IPS-NIHi7 (cell line): Measurements from ENCODE around the gene ZNF641.

Source experiments
- DNase-seq: peaks from one replicate; pipeline ENCODE4 v3.0.0; 2012; ENCODE audit warnings: mixed read lengths; ENCODE audit errors: extremely low spot score

ZNF641 gene

DNA sequence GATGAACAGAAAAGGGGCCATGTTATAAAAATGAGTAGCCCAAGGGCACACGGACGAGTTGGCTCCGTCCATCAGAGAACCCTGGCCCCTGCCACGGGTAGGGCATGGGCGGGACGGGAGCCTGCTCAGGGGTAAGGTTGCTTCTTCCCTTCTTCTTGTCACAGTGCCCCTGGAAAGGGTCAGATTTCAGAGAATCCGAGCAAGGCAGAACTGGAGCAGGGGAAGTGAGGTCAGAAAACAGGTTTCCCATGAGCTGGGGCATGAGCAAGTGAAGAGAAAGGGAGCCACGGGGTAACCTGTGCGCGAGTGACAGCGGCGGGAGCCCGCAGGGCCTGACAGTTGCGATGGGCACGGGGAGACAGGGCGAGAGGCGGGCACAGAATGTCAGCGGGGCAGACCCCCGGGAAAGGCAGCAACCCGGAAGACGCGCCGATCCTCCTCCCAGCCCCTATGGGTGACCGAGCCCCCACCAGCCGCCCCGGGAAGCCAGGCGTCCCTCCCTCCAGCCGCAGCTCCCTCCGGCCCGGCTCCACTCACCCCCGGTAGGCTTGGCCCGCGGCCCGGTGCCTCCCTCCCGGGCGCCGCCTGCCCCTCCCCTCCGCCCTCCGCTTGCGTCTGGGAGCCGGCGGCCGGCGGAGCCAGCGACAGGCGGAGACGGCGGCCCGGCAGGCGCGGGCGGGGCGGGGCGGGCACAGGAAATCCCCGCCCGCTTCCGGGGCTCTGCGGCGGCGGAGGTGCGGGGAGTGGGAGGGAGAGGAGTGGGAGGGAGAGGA lies at the start of gene ZNF641:
TSS of gene ZNF641 (minus strand) at position 671 of the 773 bp plus-strand sequence. CDS start 2,829 bp downstream, outside the sequence.
- peak; percentile 89 for DNase-seq

DNA sequence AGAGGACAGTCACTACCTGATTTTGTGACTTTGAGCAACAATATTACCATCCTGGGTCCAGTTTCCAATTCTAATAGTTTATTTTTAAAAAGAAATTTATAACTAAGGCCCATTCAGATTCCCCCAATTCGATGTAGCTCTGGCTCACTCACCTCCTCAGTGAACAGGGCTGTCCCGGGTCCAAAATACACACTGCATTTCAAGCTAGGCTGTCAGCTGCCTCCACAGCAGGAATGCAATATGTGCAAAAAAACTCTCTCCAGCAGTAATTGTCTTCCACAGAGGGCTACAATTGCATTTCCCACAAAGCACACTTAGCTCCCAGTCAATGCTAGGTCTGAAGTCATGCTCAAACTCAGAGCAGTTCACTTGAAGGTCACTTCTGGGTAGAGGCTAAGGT lies 39.3 kb upstream of the ZNF641 start:
- no peak for DNase-seq

DNA sequence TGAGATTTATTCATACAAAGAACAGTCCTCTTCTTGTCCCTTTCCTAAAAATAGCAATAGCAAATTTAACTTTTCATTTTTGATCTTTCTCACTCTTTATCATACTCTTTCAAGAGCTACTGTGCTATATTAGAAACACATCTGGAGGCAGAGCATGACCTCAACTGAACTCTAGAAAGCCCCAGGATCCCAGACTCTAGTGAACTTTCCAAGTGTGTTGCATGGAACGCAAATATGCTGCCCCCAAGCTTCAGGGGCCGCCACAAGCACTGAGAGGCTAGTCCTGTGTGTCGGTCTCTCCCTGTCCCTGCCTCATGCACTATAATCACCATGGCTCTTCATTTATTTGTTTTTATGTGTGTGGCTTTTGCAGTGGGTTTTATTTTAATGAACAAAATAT lies 38.7 kb upstream of the ZNF641 start:
- no peak for DNase-seq

DNA sequence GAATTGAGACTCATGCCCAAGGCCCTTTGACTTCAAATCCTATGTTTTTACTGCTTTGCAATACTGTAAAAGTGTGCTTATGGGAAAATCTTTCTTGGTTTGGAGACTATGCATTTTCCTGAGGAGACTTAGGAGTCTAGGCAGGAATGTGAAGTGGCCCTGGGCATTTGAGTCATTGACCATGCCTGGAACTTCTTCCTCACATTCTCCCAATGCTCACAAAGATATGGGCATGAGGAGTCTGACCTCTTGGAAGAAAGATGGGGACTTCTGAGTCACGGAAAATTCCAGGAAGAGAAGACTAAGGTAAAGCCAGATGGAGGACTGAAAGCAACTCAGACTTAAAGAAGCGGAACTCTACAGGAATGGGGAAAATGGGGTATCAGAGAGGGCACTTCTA lies 38.2 kb upstream of the ZNF641 start:
- no peak for DNase-seq

DNA sequence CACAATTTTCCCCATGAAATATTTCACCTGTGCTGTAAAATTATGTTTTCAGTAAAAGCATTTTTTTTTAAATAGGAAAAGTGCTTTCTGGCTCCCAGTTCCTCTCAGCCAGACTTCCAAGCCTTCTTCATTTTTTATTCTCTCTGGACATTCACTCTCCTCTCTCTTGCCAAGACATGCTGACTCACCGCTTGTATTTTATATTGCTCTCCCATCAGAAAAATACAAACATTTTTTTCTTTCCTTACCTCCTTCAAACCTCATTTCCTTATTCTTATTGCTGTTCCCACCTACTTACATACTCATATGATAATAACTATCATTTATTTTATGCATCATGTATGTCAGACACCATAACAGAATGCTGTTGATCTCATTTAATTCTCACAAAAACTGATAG lies 37.7 kb upstream of the ZNF641 start:
- DNase-seq = no peak

DNA sequence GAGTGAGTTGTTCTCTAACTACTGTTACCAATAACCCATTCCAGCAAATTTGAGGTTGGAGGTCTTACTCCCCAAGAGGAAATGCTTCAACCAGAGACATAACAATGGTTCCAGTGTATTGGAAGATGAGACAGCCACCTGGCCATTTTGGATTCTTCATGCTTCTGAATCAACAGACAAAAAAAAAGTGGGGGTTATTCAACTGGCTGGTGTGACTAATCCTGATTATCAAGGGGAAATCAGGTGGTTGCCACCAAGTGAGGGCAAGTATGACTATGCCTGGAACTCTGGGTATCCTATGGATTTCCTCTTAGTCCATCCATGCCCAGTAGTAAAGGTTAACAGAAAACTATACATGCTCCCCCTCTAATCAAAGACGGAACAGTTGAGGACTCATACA lies 29.9 kb upstream of the ZNF641 start:
- no peak for DNase-seq

DNA sequence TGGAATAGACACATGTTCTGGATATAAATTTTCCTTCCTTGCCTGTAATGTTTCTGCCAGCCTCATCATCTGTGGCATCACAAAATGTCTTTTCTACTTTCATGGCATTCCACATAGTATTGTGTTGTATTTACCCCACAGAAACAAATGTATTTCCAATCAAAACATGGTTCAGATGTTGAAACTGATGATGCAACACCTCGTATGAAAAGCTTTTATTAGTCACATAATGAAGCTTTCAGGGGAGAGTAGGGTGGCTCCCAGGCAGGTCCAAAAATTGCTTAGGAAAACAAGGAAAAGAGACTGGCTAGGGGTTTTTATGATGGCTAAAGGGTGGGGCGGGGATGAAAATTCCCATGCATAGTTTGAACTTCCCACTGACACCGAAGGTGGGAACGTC lies 29.1 kb upstream of the ZNF641 start:
- no peak for DNase-seq

DNA sequence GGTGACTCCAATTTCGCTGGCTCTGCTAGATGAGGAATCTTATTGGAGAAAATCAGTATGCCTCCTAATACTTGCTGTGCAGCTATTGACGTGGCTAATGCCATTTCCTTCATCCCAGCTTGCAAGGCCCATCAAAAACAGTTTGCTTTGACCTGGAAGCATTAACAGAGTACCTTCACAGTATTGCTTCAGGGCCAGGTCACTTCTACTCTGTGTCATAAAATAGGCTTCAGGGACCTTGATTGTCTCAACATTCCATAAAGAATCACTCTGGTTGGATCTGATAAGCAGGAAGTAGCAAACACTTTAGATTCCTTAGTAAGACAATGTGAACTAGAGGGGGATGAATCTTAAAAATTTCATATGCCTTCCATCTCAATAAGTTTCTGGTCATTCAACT lies 26.9 kb upstream of the ZNF641 start:
- no peak for DNase-seq

DNA sequence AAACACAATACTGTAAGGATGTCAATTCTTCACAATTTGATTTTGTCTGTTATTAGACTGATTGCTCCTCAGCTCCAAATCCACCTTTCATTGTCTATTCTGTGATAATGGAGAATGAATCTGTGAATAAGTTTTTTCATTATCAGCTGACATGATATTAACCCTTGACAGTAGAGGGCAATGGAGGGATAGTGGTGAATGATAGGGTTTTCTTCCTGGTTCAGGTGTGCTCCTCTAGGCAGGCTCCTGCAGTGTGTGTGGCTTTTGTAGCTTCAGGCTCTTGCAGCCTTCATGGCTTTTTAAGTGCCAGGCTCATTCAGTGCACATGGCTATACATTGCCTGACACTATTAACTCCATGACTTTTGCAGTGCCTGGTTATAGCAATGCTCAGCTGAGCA lies 23.4 kb upstream of the ZNF641 start:
- DNase-seq = no peak

DNA sequence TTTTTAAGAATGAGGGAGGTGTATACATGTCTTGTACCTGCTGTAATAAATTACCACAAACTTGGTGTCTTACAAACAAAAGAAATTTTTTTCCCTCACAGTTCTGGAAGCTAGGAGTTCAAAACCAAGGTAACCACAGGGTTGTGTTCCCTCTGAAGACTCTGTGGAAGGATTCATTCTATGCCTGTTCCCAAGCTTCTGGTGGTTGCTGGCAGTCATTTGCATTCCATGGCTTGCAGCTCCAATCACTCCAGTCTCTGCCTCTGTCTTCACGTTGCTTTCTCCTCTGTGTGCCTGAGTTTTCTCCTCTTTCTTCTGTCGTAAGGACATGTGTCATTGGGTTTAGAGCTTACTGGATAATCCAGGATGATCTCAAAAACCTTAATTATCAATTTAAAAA lies 15.4 kb upstream of the ZNF641 start:
- DNase-seq = no peak

DNA sequence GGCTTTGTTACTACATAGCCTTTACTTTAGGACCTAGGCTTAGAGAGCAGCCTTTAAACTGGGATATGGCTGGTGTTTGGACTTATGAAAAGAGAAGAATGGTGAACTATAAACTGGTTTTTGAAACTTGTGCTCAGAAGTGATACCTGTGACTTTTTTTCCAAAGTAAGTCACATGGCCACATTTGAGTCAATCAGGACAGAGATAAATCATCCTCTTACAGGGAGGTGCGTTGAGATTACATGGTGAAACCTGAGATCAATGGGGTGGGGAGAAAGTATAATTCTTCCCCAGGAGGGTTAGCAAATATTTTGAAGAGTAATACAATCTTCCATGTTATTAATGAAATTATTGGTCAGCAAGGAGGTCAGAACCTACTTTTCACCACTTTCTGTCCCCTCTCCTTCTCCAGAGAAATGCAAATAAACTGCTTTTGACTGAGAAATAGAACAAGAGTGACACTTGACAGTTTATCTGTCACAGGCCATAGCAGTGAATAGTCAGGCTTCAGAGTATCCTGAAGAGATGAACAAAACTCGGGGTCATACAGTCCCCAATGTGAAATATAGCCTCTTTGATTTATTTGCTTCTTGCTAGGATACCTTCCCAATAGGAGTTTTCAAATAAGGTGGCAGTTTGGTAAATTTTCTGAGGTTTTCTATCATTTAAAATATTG lies 11.1 kb upstream of the ZNF641 start:
- no peak for DNase-seq

DNA sequence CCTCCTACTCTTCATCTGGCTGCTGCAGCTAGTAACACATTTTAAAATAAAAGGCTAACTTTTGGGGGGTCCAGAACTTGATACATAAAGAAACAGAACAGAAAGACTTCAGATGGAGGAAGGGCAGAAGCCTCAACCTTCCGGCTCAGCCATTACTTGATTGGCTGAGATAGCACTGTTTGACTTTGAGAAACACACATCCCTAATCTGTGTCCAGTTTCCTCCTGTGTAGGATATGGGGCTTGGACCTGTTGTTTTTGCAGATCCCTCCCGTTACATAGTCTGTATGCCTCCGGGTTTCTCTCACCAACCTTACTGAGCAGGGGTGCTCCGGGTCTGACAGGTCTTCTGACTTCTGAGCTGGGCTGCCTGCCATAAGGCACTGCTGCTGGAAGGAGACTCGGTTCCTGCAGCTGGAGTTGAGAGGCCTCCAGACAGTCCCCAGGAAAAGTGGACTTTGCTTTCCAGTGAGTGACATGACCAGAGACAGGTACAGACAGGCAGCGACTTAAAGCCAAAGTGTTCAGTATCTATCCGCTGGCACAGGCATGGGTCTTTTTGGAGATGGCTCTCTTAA lies 8.3 kb upstream of the ZNF641 start:
- DNase-seq = no peak

DNA sequence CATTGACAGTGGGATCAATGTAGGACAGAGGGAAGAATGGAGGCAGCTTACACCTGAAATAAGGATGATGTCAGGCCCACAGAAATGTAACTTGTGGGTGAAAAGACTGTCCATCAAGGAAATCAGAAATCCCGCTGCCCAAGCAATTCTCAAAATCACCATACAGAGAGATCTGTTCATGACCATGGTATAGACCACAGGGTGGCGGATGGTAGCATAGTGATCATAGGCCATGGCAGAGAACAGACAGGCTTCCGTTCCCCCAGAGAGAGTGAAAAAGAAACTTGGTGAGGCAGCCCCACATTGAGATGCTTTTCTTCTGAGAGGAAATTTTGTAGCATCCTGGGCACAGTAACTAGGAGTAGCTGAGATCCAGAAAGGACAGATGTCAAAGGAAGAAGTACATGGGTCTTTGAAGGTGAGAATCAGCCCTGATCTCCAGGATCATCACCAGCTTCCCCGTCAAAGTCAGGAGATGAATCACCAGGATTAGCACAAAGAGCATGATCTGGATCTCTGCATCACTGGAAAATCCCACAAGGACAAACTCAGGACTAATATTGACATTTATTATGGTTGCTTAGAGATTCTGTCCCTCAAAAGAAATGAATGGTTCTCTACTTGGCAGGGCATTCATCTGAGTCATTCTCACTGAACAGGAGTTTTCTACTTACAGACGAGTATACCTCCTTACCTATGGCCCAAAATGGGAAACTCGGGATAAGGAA lies 5.5 kb upstream of the ZNF641 start:
- DNase-seq = no peak

DNA sequence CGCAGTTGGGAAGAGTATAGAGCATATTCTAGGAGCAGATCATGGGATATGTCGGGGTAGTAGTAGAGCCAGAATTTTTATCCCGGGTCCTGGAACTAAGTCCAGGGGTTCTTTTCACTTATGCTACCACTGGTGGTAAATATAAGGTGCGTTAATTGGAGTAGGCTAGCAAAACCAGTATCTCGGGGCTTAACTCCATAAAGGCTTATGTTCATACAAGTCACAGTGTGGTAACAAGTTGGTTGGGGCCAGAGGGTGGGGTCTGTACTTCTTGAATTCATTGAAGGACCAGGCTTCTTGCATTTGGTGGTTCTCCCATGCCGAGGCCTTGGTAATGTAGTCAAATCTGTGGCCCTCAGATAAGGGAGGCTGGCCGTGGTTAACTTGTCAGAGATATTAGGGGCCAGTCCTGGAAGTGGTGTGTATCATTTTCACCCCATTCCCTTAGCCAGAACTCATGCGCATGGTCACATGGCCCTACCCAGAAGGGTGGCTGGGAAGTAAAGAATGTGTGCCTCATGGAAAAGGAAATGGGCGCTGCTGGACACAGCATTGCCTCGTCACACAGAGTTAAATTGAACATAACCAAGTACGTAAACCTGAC lies 1.5 kb upstream of the ZNF641 start:
- DNase-seq = no peak

DNA sequence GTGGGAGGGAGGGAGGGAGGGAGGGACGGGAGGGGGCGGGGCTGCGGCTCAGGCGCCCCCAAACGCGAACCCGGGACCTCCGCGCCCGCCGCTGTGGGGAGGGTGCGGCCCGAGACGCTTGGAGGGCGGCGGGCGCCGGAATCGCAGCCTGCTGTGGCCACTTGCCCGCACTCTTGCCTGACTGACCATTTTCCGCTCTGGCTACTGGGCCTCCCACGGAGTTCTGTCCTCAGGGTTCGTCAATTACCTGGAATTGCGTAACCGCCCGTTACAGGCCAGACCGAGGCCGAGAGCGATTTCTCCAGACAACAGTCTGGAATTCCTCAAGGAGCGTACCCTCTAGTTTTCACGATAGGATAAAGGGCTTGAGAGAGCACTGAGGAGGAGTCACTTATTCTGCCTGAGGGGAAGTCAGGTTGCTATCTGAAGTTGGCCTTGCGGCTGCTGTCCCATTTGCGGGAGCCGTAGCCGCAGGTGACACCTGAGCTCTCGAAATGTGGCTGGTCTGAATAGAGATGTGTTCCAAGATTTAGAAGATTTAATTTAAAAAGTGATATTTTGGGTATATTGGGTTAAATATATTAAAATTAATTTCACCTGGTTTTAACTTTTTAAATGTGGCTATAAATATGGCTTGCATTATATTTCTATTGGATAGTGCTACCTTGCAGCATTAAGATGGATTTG lies 446 bp upstream of the ZNF641 start:
- no peak for DNase-seq

DNA sequence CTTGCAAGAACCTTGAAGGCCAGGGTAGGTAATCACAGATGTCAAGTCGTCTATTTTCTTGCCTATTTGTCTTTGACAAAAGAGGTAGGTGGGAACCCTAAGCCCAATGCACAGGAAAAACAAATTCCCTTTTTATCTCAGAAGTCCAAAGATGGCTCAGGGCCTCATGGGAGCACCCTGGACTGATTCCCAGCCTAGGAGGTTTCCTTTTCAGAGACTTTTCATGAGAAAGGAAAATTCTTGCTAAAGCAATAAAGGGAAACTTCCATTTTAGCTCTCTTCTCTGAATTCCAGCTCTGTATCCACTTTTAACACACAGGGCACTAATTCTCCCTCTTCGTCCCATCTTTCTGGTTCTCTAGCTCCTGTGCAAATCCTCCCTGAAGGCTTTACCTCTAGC lies 1.2 kb downstream of the ZNF641 start:
- no peak for DNase-seq

DNA sequence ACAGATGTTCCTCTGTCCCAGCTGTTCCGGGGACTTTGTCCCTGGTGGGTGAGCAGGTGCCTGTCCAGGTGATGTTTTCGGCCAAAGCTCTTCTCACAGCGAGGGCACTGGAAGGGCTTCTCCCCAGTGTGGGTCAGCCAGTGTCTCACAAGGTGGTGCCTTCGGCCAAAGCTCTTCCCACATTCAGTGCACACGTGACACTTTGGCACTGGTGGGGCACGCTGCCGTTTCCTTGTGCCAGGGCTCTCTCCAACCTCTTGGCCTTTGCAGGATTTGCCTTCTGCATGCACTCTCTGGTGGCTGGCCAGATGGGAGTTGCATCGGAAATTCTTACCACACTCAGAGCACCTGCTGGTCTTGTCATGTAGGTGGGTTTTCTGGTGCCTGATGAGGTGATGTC lies 7.7 kb downstream of the ZNF641 start:
- DNase-seq = no peak

DNA sequence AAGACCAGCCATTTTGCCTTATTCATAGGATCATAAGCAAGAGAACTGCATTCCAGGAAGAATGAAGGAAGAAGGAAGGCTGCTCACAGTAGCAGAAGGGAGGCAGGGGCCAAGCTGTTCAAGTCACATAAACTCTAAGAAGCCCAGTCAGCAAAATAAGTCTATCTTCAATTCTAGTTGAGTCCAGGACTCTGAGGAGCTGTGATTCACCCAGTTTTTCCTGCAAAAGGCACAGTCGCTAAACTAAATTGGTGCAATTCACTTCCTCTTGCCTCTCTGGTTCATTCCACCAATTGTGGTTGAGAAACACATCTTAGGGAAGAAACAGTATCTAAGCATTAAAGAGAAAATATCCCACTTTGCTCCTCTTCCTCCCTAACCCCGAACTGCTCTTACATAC lies 9.8 kb downstream of the ZNF641 start:
- DNase-seq = no peak

DNA sequence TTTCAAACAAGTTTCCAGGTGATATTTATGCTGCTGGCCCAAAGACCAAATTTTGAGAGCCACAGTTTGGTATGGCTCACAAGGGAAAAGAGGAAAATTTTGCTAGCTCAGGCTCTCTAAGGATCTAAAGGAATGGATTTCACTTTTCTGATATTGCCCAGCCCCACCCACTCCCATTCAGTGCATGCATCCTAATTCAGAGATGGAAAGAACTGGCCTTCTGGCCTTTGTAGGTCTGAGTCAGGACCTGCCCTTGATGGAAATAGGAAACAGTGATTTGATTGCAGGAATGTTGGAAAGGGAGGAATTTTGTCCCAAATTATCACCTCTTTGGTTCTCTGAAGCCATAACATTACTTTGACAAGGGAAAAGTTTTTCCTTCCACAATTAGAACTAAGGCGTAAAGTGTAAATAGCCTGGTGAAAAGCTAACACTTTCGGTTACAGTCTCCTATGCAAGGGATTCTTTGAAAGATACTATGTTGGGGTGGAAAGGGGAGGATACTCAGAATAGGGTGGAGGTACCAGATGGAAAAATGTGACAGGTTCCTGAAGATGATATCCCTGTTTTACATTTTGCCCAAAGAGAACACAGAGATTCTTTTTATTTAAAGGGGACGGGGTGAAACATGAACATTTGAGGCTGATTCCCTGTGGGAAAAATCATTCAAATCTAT lies 11.1 kb downstream of the ZNF641 start:
- no peak for DNase-seq

DNA sequence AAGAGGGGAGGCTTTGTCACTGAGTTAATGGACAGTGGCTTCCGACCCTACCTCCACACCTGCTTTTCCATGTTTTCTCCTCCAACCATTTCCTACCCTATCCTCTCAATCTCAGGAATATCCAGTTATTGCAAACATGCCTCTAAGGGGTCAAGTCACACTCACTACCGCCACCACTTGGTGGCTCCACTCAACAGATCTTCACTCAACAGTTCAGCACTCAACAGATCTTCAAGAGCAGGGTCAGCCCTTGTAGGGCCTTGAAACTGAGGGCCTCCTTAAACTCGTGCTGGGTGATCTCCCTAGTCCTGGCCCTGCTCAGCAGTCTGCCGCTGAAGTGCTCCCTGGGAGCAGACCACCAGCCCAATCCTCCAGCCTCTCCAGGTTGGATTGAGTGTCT lies 14.2 kb downstream of the ZNF641 start:
- DNase-seq = peak; percentile 42

DNA sequence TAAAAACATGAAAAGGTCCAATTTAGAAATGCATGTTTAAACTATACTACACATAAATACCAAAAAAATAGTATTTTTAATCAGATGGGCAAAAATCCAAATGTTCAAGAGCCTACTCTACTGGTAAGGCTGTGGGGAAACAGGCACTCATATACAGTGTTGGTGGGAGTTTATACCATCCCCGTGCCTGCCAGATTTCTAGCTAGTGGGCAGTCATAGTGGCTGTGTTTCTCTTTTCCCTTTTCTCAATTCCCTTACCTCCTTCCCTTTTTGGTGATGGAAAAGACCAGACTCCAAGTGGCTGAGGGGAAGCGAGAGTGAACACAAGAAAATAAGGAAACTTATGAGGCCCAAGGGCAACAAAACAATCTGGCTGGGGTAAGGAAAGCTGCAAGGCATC lies 14.7 kb downstream of the ZNF641 start:
- no peak for DNase-seq
